Limb (tissue), 2 donors: ENCODE data around the gene PRKCA.
A peak's percentile ranks its signal among the peaks of the same experiment; 100 is the strongest.

Source experiments
- DNase-seq, 2 donors: peaks; one replicate each; pipeline ENCODE4 v3.0.0-alpha.2; 2016; ENCODE audit errors: extremely low spot score in 2 of 2

PRKCA gene

DNA sequence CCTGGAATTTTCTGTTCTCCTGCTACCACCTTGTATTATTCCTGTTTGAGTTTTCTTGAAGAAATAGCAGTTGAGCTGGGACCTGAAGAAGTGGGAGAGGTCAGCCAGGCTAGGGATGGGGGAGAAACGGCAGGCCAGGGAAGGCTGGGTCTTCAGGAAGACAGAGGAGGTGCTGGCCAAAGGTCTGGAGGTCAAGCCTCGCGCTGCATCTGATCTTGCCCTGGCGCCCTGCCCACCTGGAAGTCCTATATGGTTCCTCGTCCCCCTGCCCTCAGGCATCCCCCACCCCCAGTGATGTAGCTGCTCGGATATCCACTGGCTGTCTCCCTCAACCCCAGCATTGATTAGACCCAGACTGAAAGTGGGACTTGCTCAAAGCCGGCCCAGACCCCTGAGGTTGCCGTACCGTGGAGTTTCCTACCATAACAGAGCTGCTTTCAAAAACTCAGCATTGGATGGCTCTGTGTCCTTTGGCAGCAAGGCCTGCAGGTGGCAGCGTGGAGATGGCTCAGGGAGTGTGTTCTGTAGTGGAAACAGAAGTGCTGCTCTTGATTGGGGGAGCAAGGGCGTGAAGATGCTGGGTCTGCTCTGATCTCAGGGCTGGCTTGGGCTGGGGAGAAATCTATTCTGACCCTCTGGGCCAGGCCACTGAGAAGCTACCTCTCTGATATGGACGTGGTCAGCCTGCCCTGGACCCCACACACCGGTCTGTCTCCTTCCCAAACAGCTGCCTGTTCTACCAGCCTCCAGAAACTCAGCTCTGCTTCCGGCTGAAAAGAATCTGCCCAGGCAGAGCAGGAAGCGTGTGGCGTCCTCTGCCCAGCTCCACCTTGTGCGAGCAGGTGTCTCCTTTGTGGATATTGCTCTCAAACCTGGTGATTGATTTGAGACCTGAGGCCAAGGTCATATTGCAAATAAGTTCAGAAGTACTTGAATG, 425.5 kb downstream of the PRKCA start:
- DNase-seq, result peak; percentile 61 to 87

DNA sequence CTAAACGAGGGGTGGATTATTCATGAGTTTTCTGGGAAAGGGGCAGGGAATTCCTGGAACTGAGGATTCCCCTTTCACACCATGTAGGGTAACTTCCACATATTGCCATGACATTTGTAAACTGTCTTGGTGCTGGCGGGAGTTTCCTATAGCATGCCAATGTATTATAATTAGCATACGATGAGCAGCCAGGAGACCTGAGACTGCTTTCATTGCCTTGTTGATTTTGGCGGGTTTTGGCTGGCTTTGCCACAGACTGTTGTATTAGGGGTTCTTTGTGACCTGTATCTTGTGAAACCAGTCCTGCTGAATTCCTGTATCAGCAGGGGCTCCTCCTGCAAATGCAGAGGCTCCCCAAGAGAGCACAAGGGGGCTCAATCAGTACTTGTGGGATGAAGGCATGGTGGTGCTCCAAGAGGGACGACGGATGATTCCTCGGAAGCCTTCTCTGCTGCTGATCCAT, 428.1 kb downstream of the PRKCA start:
- DNase-seq, result no peak

DNA sequence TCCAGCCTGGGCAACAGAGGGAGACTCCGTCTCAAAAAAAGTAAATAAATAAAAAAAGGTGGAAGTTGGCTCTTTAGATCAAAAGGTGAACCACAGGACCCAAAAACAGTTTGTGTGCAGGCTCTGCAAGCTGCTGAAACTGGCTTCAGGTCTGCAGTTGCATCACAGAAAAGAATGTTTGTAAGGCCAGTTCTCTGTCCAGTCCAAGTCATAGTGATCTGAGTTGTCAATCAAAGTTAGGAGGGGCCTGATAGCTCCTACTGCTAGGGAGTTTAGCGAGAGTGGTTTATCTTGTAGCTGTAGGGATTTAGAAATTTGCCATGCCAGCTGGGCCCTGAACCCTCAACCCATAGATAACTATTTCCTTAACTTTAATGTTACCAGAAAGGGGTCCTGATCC, 431.3 kb downstream of the PRKCA start:
- DNase-seq, result no peak

DNA sequence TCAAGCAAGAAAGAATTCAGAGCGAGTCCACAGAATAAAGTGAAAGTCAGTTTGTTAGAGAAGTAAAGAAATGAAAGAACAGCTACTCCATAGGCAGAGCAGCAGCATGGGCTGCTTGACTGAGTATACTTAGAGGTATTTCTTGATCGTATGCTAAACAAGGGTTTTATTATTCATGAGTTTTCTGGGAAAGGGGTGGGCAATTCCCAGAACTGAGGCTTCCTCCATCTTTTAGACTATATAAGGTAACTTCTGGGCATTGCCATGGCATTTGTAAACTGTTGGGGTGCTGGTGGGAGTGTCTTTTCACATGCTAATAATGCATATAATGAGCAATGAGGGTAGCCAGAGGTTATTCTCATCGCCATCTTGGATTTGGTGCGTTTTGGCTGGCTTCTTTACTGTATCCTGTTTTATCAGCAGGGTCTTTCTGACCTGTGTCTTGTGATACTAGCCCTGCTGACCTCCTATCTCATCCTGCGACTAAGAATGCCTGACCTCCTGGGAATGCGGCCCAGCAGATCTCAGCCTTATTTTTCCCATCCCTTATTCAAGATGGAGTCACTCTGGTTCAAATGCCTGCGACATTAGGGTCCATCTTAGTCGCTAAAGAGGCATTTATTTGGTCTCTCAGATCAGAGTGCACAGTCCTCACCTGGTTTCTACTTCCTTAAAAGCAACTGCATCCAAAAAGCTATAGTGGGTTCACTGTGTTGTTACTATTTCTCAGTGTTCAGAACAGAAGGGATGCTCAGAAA, 432.0 kb downstream of the PRKCA start:
- no peak for DNase-seq

DNA sequence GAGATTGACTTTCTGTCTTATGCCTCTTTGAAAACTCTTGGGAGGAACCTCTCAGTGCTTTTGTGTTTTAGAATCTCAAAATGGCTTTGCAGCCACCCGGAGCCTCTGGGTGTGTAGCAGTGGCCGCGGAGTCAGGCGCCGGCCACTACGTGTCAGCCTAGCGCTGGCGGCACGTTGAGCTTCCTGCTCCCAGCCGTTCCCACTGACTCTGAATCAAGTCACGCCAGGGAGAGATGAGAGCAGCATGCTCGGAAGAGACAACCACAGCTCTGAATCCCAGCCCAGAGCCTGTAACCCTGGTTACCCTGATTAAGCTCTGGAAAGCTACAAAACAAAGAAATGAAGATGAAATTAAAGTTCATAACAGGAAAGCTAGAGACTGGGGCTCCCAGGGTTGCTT, 435.1 kb downstream of the PRKCA start:
- DNase-seq, result peak; percentile 62 to 69

DNA sequence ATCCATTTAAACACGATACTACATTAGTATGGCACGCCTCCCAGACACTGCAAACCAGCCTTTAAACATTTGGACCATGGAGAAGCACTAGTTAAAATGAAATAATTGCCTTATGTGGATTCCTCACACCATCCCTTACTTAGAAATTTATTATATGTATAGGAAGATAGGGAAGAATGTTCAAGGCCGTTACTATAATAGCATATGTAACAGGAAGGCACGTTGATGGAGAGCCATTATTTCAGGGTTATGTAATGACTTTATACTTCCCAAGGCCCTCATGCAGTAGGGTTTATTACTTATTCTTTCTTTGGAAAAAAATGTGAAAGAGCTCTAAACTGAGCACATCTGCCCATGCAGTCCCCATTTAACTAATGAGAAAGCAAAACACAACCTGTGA, 435.9 kb downstream of the PRKCA start:
- no peak for DNase-seq

DNA sequence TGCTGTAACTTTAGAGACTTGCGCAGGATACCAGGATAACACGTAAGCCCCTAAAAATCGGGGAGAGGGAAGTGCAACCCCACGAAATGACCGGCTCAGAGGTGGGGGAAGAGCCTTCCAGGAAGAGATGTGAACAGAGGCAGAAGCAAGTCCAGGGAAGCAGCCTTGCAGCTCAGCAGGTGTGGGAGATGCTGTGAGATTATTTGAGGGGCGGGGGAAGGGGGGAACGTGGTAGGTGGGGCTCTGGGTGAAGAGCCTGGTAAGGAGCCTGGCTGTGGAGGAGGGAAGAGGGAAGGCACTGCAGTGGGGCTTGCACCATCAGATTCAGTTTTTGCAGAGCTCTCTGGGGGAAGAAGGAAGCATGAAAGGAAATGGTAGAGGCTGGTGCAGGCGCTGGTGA, 437.1 kb downstream of the PRKCA start:
- DNase-seq, result no peak

DNA sequence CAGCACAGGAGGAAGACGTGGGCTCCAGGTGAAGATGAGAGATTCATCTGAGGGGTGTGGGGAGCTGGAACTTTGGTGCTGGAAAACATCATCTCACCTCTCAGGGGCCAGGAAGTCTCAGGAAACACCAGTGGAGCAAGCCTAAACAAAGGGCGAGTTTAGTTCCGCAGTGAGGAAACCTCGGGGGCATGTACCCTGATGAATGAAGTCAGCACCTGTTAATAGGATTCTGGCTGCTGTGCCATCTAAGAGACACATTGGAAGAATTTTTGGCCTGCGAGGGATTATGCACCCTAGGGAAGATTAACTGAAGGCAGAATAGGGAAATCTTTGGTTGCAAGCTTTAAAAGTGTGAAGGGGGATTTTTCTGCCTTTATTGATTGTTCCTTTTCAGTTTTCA, 437.8 kb downstream of the PRKCA start:
- no peak for DNase-seq

DNA sequence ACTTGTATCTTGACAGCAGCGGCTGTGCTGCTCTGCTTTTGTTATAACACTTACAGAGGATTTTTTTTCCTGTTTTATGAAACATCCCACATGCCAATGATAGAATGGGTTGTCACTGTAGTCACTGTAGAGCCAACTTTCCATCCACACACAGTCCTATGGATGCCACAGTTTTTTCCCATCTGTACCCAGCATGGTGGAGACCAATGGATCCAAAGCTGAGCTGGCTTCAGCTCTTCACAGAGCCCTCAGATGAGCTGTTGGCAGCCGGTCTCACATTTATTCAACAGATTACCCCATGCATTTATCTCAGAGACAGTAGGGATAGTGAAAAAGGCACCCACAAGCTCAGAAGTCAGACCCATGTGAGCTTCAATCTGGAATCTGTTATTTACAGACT, 441.1 kb downstream of the PRKCA start:
- DNase-seq, result no peak

DNA sequence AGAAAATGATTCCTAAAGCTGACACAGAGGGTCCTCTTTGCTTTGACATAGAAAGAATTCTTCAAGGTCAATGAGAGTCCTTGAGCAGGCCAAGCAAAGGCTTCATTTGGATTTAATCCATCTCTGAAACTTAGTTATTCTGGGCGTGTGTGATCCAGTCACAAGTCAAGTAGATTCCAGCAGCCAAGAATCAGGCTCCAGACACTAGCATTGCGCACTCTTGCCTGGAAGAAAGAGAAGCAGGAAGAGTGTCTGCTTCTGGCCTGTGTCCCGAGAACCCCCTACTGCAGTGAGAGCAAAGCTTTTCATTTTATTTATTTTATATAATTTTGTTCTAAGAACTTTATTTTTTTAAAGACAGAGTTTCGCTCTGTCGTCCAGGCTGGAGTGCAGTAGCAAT, 444.3 kb downstream of the PRKCA start:
- DNase-seq, result no peak

DNA sequence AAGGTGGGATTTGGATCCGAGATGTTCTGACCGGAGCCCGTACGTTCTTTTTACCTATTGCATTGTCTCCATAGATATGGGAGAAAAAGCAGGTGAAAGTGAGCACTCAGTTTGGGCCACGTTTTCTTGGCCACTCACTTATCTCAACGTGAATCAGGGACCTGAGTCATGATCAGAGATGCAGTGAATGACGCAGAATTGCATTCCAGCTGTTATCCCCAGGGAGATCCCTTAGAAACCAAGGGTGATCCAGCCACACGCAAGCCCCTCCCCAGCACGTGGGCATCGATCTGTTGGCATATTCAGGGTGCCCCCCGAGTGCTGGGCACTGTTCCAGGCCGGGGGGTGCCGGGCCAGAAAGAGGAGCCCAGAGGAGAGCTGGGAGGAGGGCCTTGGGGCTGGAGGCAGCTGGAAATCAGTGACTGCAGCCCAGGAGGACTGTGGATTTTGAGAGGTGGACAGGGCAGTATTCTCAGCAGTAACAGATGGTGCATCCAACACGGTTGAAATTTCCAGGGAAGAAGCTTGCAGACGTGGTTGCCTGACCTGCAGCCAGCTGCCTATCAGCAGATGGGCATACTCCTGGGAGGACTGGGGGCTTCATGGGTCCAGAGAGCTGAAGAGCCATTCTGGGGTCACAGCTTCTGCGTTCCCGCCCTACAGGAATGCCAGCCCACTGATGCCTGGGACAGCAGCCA, 445.3 kb downstream of the PRKCA start:
- DNase-seq, result no peak

DNA sequence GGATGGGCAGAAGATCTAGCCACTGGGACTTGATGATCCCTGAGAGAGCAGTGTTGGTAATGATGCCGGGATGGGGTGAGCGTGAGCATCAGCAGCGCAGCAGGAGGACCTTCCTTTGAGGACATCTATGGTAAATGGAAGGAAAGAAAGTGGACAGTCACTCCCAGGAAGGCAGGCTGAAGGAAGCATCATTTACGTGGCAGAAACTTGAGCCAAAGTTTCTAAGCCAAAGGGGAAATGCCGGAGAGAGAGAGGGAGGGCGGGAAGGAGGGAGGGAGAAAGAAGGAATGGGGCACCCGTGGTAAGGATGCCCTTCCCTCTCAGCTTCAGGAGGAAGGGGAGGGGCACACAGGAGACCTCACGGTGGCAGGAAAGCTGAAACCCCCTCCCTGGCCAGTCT, 446.2 kb downstream of the PRKCA start:
- DNase-seq, result no peak

DNA sequence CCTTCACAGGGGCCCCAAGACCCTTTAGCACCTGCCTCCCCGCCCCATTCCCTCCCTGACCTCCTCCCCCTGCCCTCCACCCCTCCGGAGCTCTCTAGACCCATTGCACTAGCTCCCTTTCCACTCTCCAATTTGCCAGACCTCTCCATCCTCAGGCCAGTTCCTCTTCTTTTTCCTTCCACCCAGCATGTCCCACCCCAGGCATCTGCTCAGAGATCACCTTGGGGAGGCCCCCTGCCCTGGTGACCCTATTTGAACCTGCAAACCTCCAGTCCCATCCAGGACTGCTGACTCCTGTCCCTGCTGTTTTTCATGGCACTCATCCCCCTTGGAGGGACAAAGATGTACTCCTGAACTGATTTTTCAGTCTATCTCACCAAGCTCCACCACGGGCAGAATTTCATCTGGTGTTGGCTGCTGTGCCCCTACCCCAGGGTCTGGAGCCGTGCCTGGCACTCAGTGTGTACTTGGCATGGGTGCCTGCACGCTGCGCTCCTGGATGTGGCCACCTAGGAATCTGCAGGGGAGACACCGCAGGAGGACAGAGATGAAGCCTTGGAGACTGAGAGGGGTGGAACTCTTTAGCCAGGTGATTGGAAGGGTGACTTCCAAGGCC, 446.9 kb downstream of the PRKCA start:
- no peak for DNase-seq

DNA sequence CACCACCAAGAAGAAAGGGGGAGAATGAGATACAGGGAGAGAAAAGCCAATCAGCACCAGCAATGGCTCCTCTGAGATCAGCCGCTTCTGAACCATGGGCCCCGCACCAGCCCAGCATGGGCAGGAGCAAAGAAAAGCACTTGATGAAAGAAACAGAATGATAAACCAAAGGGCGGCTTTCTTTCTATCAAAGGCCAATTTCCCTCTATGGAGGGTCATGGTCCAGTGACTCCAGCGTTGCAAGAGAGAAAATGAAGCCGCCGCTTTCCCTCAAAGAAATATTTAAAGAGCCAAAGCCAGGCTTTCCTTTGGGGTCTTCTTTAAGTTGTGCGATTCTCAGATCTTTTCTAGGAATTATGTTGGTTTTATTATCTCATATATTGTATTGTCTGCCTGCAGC, 447.7 kb downstream of the PRKCA start:
- DNase-seq, result no peak

DNA sequence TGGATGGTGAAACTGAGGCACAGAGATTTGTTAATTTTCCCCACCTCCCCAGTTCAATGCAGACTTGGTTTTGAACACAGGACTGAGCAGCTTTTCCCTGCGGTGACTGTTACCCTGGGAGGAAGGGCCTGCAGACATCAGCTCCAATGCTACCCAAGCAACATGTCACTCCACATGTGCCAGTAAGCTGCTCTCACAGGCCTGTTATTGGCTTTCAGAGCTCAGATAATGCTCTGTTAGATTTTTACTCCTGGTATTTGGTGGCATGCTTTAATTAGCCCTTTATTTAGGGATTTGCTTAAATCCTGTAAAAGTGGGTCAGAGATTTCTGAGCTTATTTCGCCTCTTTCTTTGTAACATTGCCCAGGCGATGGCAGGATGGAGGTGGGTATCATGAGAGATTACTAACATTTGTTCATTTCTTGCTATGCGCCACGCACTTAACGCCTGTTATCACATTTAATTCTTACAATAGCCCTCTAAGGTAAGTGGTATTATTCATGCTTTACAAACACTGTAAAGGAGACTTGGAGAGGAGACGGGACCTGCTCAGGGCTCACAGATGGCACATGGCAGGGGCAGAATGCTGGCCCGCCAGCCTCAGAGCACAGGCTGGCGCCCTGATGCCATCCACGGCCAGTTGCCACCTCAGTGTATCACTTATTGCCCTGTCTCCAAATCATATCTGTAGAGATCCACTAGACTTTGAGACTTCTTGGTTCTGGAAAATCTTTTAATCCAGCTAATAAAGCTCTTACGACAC, 448.5 kb downstream of the PRKCA start:
- no peak for DNase-seq

DNA sequence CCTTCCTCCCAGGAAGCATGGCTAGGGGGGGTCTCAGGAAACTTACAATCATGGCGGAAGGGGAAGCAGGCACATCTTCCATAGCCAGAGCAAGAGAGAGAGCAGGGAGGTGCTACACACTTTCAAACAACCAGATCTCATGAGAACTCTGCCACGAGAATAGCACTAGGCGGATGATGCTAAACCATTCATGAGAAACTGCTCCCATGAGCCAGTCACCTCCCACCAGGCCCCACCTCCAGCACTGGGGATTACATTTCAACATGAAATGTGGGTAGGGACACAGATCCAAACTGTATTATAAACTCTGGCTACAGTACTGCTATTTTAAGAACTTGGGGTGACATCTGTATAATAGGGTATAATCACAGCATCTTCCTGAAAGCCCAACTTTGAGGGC, 449.4 kb downstream of the PRKCA start:
- no peak for DNase-seq

DNA sequence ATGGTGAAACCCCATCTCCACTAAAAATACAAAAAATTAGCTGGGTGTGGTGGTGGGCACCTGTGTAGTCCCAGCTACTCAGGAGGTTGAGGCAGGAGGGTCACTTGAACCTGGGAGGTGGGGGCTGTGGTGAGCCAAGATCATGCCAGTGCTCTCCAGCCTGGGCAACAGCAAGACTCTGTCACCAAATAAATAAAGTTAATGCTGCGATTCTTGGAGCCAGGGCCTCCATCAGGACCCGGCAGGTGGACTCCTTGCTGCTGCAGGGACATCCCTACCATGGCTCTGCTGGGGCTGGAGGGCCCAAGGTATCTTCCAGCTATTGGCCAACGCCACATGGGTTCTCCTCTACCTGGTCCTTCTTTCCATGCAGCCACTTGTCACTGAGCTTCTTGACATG, 450.0 kb downstream of the PRKCA start:
- DNase-seq, result no peak

DNA sequence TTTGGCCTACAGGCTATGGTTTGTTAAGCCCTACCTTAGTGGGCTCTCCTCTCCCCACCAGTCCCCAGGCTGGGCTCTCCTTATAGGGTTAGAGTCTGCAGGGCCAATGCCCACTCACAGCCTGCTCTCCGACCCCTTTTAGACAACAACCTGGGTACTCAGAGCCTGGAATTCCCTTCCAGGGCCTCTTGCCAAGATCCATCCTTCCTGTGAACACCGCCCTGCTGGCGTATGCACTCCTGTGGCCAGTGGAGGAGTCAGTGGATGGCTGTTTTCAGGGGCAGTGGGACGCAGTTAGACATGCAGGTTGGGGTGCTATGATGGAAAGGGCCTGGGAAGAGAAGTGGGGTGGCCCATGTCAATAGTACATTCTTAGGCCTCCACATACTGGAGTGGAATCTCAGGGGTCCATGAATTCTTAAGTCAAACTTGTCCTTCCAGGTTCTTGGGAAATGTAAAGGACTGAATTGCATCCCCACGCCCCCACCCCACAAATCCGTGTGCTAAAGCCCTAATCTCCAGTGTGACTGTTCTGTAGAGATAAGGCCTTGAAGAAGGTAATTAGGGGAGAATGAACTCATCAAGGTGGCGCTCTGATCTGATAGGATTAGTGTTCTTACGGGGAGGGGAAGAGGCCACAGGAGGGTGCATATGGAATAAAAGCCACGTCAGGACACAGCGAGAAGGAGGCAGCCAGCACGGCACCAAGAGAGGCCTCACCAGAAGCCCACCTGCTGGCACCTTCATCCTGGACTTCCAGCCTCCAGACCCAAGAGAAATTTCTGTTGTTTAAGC, 450.9 kb downstream of the PRKCA start:
- DNase-seq, result no peak

DNA sequence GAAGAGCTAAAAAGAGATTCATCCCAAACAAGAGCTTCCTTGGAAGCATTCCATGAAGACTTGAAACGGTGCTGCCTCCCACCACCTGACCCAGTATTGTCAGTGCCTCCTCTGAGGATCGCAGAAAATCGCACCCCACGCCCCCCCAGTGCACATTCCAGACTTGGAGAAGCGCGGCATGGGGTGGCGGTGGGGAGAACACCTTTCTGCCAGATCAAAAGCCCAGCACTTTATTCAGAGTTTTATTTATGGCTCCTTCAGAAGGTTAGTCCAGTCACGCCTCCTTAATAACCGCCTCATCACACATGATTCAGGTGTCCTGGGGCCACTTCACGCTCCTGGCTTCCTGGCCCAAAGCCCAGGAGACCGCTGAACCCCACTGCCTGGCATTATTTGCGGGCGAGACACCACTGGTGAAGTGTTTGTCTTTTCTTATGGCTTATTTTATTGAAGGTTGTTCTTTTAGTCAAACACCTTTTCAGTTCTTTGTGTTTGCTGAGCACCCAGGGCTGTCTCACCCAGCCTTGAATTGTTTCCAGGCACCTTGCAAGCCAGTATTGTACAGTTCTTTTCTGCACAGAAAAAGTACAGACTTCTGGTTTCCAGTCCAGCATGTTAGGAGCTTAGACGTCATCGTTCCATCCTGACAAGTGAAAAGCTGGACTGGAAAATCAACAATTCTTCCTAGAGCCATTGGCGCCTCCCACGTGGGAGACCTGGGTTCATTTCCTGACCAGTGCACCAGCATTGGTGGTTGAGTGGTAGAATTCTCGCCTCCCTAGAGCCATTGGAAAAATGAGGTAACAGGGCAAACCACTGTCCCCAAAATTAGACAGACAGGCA, 452.9 kb downstream of the PRKCA start:
- no peak for DNase-seq
